ENCODE data around the gene BAD.

- TF ChIP-seq CTCF (IDR thresholded peaks at IDR 0.05) (no peak), EP300 (IDR thresholded peaks at IDR 0.05) (no peak)
Observed at GRCh38 chr11:64227405-64227956, 57.0 kb downstream of the BAD start.

Measured in stomach (tissue), 4 donors.